DOHH2 (cell line): ENCODE results near the gene SERINC3.

Experiments used
- CTCF ChIP-seq: fragments of 200-600 bp; sonication (generic); IDR thresholded peaks from one replicate; pipeline ENCODE4 v1.5.1; 2014; ENCODE audit warnings: antibody characterized with exemption, mild to moderate bottlenecking, low read depth, low read length; ENCODE audit not compliant: poor library complexity, severe bottlenecking
- EZH2phosphoT487 ChIP-seq: fragments of 200-600 bp; sonication (generic); IDR thresholded peaks from 2 replicates; pipeline ENCODE4 v1.6.1; 2017; ENCODE audit warnings: borderline replicate concordance, mild to moderate bottlenecking, antibody characterized with exemption, low read length, moderate library complexity, mixed read lengths

GRCh38 chr20:44463466-44463865 is 58.4 kb downstream of the SERINC3 start:
- no peak for TF ChIP-seq EZH2phosphoT487
- no peak for TF ChIP-seq CTCF
